ENCODE data around the gene OR7C1.
A peak's percentile ranks its signal among the peaks of the same experiment; 100 is the strongest.
"Not testable (repeated sequence)": the region's sequence is repeated elsewhere in the genome, so short reads cannot be mapped to it uniquely, and the experiment has no call there.

The OR7C1 gene

DNA sequence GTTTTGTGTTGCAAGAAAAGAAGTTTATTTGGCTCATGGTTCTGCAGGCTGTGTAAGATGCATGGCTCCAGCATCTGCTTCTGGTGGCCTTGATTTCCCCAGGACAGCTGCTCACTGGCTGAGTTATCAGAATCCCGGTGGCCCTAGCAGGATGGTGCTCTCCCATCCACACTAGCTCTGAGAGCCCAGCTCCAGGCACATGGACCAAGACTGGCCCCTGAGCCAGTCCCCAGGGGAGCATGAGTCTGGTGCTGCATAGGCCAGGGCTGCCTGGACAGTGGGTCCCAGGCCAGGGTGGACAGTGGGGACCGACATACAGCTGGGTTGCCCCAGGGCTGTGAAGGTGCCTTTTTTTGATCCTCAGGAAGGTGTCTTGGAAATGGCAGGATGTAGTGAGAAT, 67.0 kb downstream of the OR7C1 start:
- Histone ChIP-seq H3K9me3 (ENCODE audit: control insufficient read depth in 2 of 2, low read length in 2 of 2) (no peaks in the 10 kb centered on the region), H3K36me3 (ENCODE audit: control insufficient read depth in 2 of 2, insufficient read depth in 2 of 2, low read length in 2 of 2) (peaks cover 0 to 2% of the 10 kb centered on the region in 2 donors), H3K27ac (ENCODE audit: low read depth in 2 of 2, low read length in 2 of 2) (no peak overlapping the region)

DNA sequence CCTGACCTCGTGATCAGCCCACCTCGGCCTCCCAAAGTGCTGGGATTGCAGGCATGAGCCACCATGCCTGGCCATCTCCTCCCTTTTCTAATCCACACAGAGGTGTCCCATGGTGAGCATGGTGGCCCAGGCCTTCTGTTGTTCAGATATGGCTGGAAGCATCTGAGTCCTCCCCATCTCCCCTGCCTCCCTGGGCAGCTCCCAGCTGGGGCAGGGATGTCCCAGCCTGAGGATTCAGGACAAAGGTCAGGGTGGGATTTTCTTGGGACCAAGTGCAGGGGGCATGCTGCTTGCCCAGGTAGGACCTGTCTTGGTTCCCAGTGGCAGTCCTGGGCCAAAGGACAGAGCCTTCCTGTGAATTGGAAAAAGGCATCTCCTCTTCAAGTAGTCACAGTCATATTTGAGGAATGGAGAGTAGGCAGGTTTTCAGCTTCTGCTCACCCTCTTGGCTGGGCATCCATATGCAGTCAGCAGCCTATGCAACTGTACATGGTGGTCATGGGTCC, 67.5 kb downstream of the OR7C1 start:
- Histone ChIP-seq H3K27ac (ENCODE audit: low read depth in 2 of 2, low read length in 2 of 2) (no peak overlapping the region), H3K9ac (ENCODE audit: low read depth in 1 of 2, low read length in 2 of 2) (no peak overlapping the region), H3K4me1 (ENCODE audit: control insufficient read depth in 2 of 2, insufficient read depth in 2 of 2, low read length in 2 of 2) (no peaks in the 10 kb centered on the region), H3K4me3 (ENCODE audit: low read length in 2 of 2) (no peak overlapping the region), H3K27me3 (ENCODE audit: control insufficient read depth in 2 of 2, insufficient read depth in 2 of 2, low read length in 2 of 2) (no peaks in the 10 kb centered on the region), H3K9me3 (ENCODE audit: control insufficient read depth in 2 of 2, low read length in 2 of 2) (no peaks in the 10 kb centered on the region), H3K36me3 (ENCODE audit: control insufficient read depth in 2 of 2, insufficient read depth in 2 of 2, low read length in 2 of 2) (peaks cover 0 to 2% of the 10 kb centered on the region in 2 donors)

More for the DNA sequence above, 67.0 kb downstream of the OR7C1 start:
- no peaks in the 10 kb centered on the region for H3K27me3 ChIP-seq (ENCODE audit: control insufficient read depth in 2 of 2, insufficient read depth in 2 of 2, low read length in 2 of 2)
- no peaks in the 10 kb centered on the region for H3K4me1 ChIP-seq (ENCODE audit: control insufficient read depth in 2 of 2, insufficient read depth in 2 of 2, low read length in 2 of 2)
- no peak overlapping the region for H3K9ac ChIP-seq (ENCODE audit: low read depth in 1 of 2, low read length in 2 of 2)
- H3K4me3 ChIP-seq (ENCODE audit: low read length in 2 of 2): no peak overlapping the region

DNA sequence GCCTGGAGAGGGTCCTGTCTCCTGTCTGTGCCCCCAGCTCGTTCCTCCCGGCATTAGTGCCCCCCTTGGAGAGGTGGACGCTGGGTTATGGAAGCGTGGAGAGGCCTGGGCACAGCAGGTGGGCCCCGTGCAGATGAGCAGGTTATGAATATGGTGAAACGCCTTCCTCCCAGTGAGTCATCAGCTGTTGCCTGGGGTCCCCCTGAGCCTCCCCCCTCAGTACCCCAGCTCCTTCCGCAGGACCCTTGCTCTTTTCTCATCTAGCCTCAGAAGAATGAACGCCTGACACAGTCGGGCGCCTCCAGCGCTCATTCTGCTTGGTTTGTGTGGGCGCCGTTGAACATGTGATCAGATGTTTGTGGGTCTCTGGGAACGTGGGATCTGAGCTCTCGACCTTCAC, 69.1 kb downstream of the OR7C1 start:
- not testable (repeated sequence) for H3K27ac ChIP-seq (ENCODE audit: low read depth in 2 of 2, low read length in 2 of 2); H3K9ac ChIP-seq (ENCODE audit: low read depth in 1 of 2, low read length in 2 of 2); H3K9me3 ChIP-seq (ENCODE audit: control insufficient read depth in 2 of 2, low read length in 2 of 2); H3K27me3 ChIP-seq (ENCODE audit: control insufficient read depth in 2 of 2, insufficient read depth in 2 of 2, low read length in 2 of 2); H3K4me3 ChIP-seq (ENCODE audit: low read length in 2 of 2); H3K36me3 ChIP-seq (ENCODE audit: control insufficient read depth in 2 of 2, insufficient read depth in 2 of 2, low read length in 2 of 2); H3K4me1 ChIP-seq (ENCODE audit: control insufficient read depth in 2 of 2, insufficient read depth in 2 of 2, low read length in 2 of 2)

DNA sequence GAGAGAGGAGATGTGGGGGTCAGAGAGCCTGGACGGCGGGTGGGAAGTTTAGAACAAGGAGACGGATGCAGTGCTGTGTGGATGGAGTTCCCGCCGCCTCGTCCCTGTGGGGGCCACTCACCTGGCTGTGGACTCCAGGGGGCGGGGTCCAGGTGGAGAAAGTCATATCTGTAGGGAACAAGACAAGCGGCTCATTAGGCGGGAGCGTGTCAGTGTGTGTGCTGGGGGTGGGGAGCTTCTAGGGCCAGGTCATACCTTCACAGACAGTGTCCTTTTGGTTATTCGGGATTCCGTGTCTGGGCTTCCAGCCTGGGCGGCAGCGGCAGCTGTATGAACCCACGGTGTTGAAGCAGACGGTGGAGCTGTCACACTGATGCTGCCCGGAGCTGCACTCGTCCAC, 69.6 kb downstream of the OR7C1 start:
- not testable (repeated sequence) for H3K9me3 ChIP-seq (ENCODE audit: control insufficient read depth in 2 of 2, low read length in 2 of 2); H3K4me1 ChIP-seq (ENCODE audit: control insufficient read depth in 2 of 2, insufficient read depth in 2 of 2, low read length in 2 of 2); H3K27me3 ChIP-seq (ENCODE audit: control insufficient read depth in 2 of 2, insufficient read depth in 2 of 2, low read length in 2 of 2); H3K4me3 ChIP-seq (ENCODE audit: low read length in 2 of 2); H3K27ac ChIP-seq (ENCODE audit: low read depth in 2 of 2, low read length in 2 of 2); H3K9ac ChIP-seq (ENCODE audit: low read depth in 1 of 2, low read length in 2 of 2); H3K36me3 ChIP-seq (ENCODE audit: control insufficient read depth in 2 of 2, insufficient read depth in 2 of 2, low read length in 2 of 2)

- H3K27ac ChIP-seq (ENCODE audit: low read depth in 2 of 2, low read length in 2 of 2): no peak overlapping the region
These were observed 70.6 kb downstream of the OR7C1 start for GRCh38 chr19:14764401-14764800.

GRCh38 chr19:14763497-14764145, 71.4 kb downstream of the OR7C1 start:
- Histone ChIP-seq H3K27me3 (ENCODE audit: control insufficient read depth in 2 of 2, insufficient read depth in 2 of 2, low read length in 2 of 2) (no peaks in the 10 kb centered on the region), H3K36me3 (ENCODE audit: control insufficient read depth in 2 of 2, insufficient read depth in 2 of 2, low read length in 2 of 2) (no peaks in the 10 kb centered on the region), H3K4me3 (ENCODE audit: low read length in 2 of 2) (no peak overlapping the region), H3K9ac (ENCODE audit: low read depth in 1 of 2, low read length in 2 of 2) (no peak overlapping the region), H3K9me3 (ENCODE audit: control insufficient read depth in 2 of 2, low read length in 2 of 2) (no peaks in the 10 kb centered on the region), H3K27ac (ENCODE audit: low read depth in 2 of 2, low read length in 2 of 2) (no peak overlapping the region), H3K4me1 (ENCODE audit: control insufficient read depth in 2 of 2, insufficient read depth in 2 of 2, low read length in 2 of 2) (no peaks in the 10 kb centered on the region)

More at GRCh38 chr19:14764401-14764800, 70.6 kb downstream of the OR7C1 start:
- Histone ChIP-seq H3K9me3 (ENCODE audit: control insufficient read depth in 2 of 2, low read length in 2 of 2) (no peaks in the 10 kb centered on the region), H3K9ac (ENCODE audit: low read depth in 1 of 2, low read length in 2 of 2) (no peak overlapping the region), H3K27me3 (ENCODE audit: control insufficient read depth in 2 of 2, insufficient read depth in 2 of 2, low read length in 2 of 2) (no peaks in the 10 kb centered on the region), H3K4me1 (ENCODE audit: control insufficient read depth in 2 of 2, insufficient read depth in 2 of 2, low read length in 2 of 2) (no peaks in the 10 kb centered on the region), H3K36me3 (ENCODE audit: control insufficient read depth in 2 of 2, insufficient read depth in 2 of 2, low read length in 2 of 2) (no peaks in the 10 kb centered on the region), H3K4me3 (ENCODE audit: low read length in 2 of 2) (no peak overlapping the region)

- Histone ChIP-seq H3K36me3 (ENCODE audit: control insufficient read depth in 2 of 2, insufficient read depth in 2 of 2, low read length in 2 of 2) (no peaks in the 10 kb centered on the region), H3K9me3 (ENCODE audit: control insufficient read depth in 2 of 2, low read length in 2 of 2) (no peaks in the 10 kb centered on the region), H3K9ac (ENCODE audit: low read depth in 1 of 2, low read length in 2 of 2) (no peak overlapping the region), H3K4me1 (ENCODE audit: control insufficient read depth in 2 of 2, insufficient read depth in 2 of 2, low read length in 2 of 2) (no peaks in the 10 kb centered on the region), H3K27me3 (ENCODE audit: control insufficient read depth in 2 of 2, insufficient read depth in 2 of 2, low read length in 2 of 2) (no peaks in the 10 kb centered on the region), H3K27ac (ENCODE audit: low read depth in 2 of 2, low read length in 2 of 2) (no peak overlapping the region), H3K4me3 (ENCODE audit: low read length in 2 of 2) (no peak overlapping the region)
These were observed 72.9 kb downstream of the OR7C1 start for GRCh38 chr19:14762111-14762510.

DNA sequence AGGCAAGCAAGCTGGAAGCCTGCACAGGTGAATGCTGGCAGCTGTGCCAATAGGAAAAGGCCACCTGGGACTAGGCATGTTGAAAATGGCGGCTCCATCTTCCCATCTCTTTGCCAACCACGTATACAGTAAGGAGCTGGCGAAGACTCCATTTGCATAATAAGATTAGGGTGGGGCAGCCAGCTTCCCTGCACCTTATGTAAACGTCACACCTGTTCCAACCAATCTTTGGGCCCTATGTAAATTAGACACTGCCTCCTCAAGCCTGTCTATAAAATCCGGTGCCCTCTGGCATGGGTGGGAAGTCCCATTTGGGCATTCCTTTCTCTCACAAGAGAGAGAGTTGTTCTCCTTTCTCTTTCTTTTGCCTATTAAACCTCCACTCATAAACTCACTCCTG, 73.4 kb downstream of the OR7C1 start:
- Histone ChIP-seq H3K4me3 (ENCODE audit: low read length in 2 of 2) (no peak overlapping the region), H3K36me3 (ENCODE audit: control insufficient read depth in 2 of 2, insufficient read depth in 2 of 2, low read length in 2 of 2) (no peaks in the 10 kb centered on the region), H3K9me3 (ENCODE audit: control insufficient read depth in 2 of 2, low read length in 2 of 2) (no peaks in the 10 kb centered on the region), H3K27ac (ENCODE audit: low read depth in 2 of 2, low read length in 2 of 2) (no peak overlapping the region), H3K27me3 (ENCODE audit: control insufficient read depth in 2 of 2, insufficient read depth in 2 of 2, low read length in 2 of 2) (no peaks in the 10 kb centered on the region), H3K4me1 (ENCODE audit: control insufficient read depth in 2 of 2, insufficient read depth in 2 of 2, low read length in 2 of 2) (no peaks in the 10 kb centered on the region), H3K9ac (ENCODE audit: low read depth in 1 of 2, low read length in 2 of 2) (no peak overlapping the region)

GRCh38 chr19:14758816-14759215, 76.2 kb downstream of the OR7C1 start:
- Histone ChIP-seq H3K9ac (ENCODE audit: low read depth in 1 of 2, low read length in 2 of 2) (no peak overlapping the region), H3K27me3 (ENCODE audit: control insufficient read depth in 2 of 2, insufficient read depth in 2 of 2, low read length in 2 of 2) (no peaks in the 10 kb centered on the region), H3K9me3 (ENCODE audit: control insufficient read depth in 2 of 2, low read length in 2 of 2) (no peaks in the 10 kb centered on the region), H3K36me3 (ENCODE audit: control insufficient read depth in 2 of 2, insufficient read depth in 2 of 2, low read length in 2 of 2) (no peaks in the 10 kb centered on the region), H3K27ac (ENCODE audit: low read depth in 2 of 2, low read length in 2 of 2) (no peak overlapping the region), H3K4me3 (ENCODE audit: low read length in 2 of 2) (peak overlapping the region in 1 of 2 donors; percentile 27), H3K4me1 (ENCODE audit: control insufficient read depth in 2 of 2, insufficient read depth in 2 of 2, low read length in 2 of 2) (no peaks in the 10 kb centered on the region)

GRCh38 chr19:14748601-14749000, 86.4 kb downstream of the OR7C1 start:
- Histone ChIP-seq H3K36me3 (ENCODE audit: control insufficient read depth in 2 of 2, insufficient read depth in 2 of 2, low read length in 2 of 2) (no peaks in the 10 kb centered on the region), H3K9ac (ENCODE audit: low read depth in 1 of 2, low read length in 2 of 2) (no peak overlapping the region), H3K9me3 (ENCODE audit: control insufficient read depth in 2 of 2, low read length in 2 of 2) (no peaks in the 10 kb centered on the region), H3K4me3 (ENCODE audit: low read length in 2 of 2) (no peak overlapping the region), H3K27me3 (ENCODE audit: control insufficient read depth in 2 of 2, insufficient read depth in 2 of 2, low read length in 2 of 2) (no peaks in the 10 kb centered on the region), H3K27ac (ENCODE audit: low read depth in 2 of 2, low read length in 2 of 2) (no peak overlapping the region), H3K4me1 (ENCODE audit: control insufficient read depth in 2 of 2, insufficient read depth in 2 of 2, low read length in 2 of 2) (no peaks in the 10 kb centered on the region)
